HEK293 (cell line): Measurements from ENCODE around the gene PITPNC1.

ENCODE experiments used
- CTCF ChIA-PET: fragments of 350-600 bp; formaldehyde crosslinking; extraction: SDS; loops from one replicate; lab custom pipeline; 2021; ENCODE audit warnings: antibody characterized with exemption; lab: Yijun Ruan, JAX
- POLR2A ChIA-PET: fragments of 300-600 bp; formaldehyde crosslinking; extraction: SDS; loops from one replicate; lab custom pipeline; 2020; ENCODE audit warnings: antibody characterized with exemption, inconsistent platforms; lab: Yijun Ruan, JAX
- H3K27ac ChIP-seq: fragments of 200-500 bp; sonication (Bioruptor generic); 2 replicates; pipeline ENCODE4 v1.5.1; 2014; ENCODE audit warnings: low read depth, low read length, control low read depth, inconsistent platforms; ENCODE audit errors: extremely low read depth
- H3K36me3 ChIP-seq, 2 experiments: fragments of 200-500 bp in 1 of 2; sonication (Bioruptor generic) in 1 of 2; 1 replicate in 1 of 2; 2 replicates in 1 of 2; pipeline ENCODE4 v1.5.1; 2014 to 2017; ENCODE audit warnings: inconsistent platforms in 2 of 2, low read length in 2 of 2; ENCODE audit not compliant: control insufficient read depth in 2 of 2, insufficient read depth in 1 of 2
- H3K4me1 ChIP-seq: fragments of 200-500 bp; sonication (Bioruptor generic); 2 replicates; pipeline ENCODE4 v1.5.1; 2014; ENCODE audit warnings: mild to moderate bottlenecking, low read length, inconsistent platforms; ENCODE audit not compliant: control insufficient read depth, insufficient read depth
- H3K4me3 ChIP-seq: 2 replicates; pipeline ENCODE4 v1.5.1; 2011; ENCODE audit warnings: low read depth, mild to moderate bottlenecking, control low read depth, low read length, moderate library complexity
- H3K9me3 ChIP-seq: fragments of 200-500 bp; sonication (Bioruptor generic); 2 replicates; pipeline ENCODE4 v1.5.1; 2014; ENCODE audit warnings: low read depth, low read length, inconsistent platforms; ENCODE audit not compliant: control insufficient read depth, insufficient read depth
- ATF2 ChIP-seq: fragments of 450-650 bp; formaldehyde crosslinking; IDR thresholded peaks from 2 replicates; pipeline ENCODE4 v1.5.1; 2016; ENCODE audit warnings: missing biosample characterization, missing genetic modification characterization, low read depth
- FEZF1 ChIP-seq: fragments of 450-650 bp; formaldehyde crosslinking; IDR thresholded peaks from 2 replicates; pipeline ENCODE4 v1.5.1; 2016; ENCODE audit warnings: missing biosample characterization, missing genetic modification characterization
- GFI1B ChIP-seq: fragments of 450-650 bp; formaldehyde crosslinking; IDR thresholded peaks from 2 replicates; pipeline ENCODE4 v1.5.1; 2016; ENCODE audit warnings: missing biosample characterization, missing genetic modification characterization
- GLI4 ChIP-seq: fragments of 450-650 bp; formaldehyde crosslinking; IDR thresholded peaks from 2 replicates; pipeline ENCODE4 v1.5.1; 2016; ENCODE audit warnings: missing biosample characterization, missing genetic modification characterization
- IKZF3 ChIP-seq: fragments of 450-650 bp; IDR thresholded peaks from 2 replicates; pipeline ENCODE4 v1.5.0; 2018; ENCODE audit warnings: missing biosample characterization, mild to moderate bottlenecking, missing genetic modification characterization, moderate library complexity
- PATZ1 ChIP-seq: fragments of 450-650 bp; formaldehyde crosslinking; IDR thresholded peaks from 2 replicates; pipeline ENCODE4 v1.5.1; 2016; ENCODE audit warnings: missing biosample characterization, missing genetic modification characterization
- PBX3 ChIP-seq: sonication (generic); formaldehyde crosslinking; IDR thresholded peaks from 2 replicates; pipeline ENCODE4 v1.8.1; 2022; ENCODE audit warnings: mild to moderate bottlenecking, moderate library complexity, missing genetic modification reagents
- REPIN1 ChIP-seq: fragments of 450-650 bp; formaldehyde crosslinking; IDR thresholded peaks from 2 replicates; pipeline ENCODE4 v1.5.1; 2017; ENCODE audit warnings: missing biosample characterization, missing genetic modification characterization, low read depth
- ZBTB8A ChIP-seq: fragments of 450-650 bp; formaldehyde crosslinking; IDR thresholded peaks from 2 replicates; pipeline ENCODE4 v1.5.1; 2016; ENCODE audit warnings: missing biosample characterization, missing genetic modification characterization
- ZNF148 ChIP-seq: fragments of 450-650 bp; formaldehyde crosslinking; IDR thresholded peaks from 2 replicates; pipeline ENCODE4 v1.5.0; 2017; ENCODE audit warnings: missing biosample characterization, missing genetic modification characterization, borderline replicate concordance
- ZNF211 ChIP-seq: fragments of 450-650 bp; formaldehyde crosslinking; IDR thresholded peaks from 2 replicates; pipeline ENCODE4 v1.5.1; 2016; ENCODE audit warnings: low read depth, missing biosample characterization, missing genetic modification characterization
- ZNF221 ChIP-seq: fragments of 450-650 bp; formaldehyde crosslinking; IDR thresholded peaks from 2 replicates; pipeline ENCODE4 v1.5.1; 2017; ENCODE audit warnings: missing biosample characterization, missing genetic modification characterization, borderline replicate concordance
- ZNF362 ChIP-seq: fragments of 450-650 bp; formaldehyde crosslinking; IDR thresholded peaks from 2 replicates; pipeline ENCODE4 v1.5.1; 2016; ENCODE audit warnings: missing biosample characterization, missing genetic modification characterization
- ZNF366 ChIP-seq: fragments of 450-650 bp; formaldehyde crosslinking; conservative IDR thresholded peaks from 2 replicates; pipeline ENCODE4 v1.5.1; 2016; ENCODE audit warnings: missing biosample characterization, missing genetic modification characterization
- ZNF449 ChIP-seq: fragments of 450-650 bp; formaldehyde crosslinking; IDR thresholded peaks from 2 replicates; pipeline ENCODE4 v1.5.1; 2017; ENCODE audit warnings: missing biosample characterization, mild to moderate bottlenecking, missing genetic modification characterization, moderate library complexity
- ZNF473 ChIP-seq: fragments of 450-650 bp; formaldehyde crosslinking; IDR thresholded peaks from 2 replicates; pipeline ENCODE4 v1.5.1; 2017; ENCODE audit warnings: missing biosample characterization, missing genetic modification characterization
- ZNF670 ChIP-seq: fragments of 450-650 bp; formaldehyde crosslinking; IDR thresholded peaks from 2 replicates; pipeline ENCODE4 v1.5.1; 2016; ENCODE audit warnings: missing biosample characterization, missing genetic modification characterization, low read depth
- ZNF792 ChIP-seq: fragments of 450-650 bp; formaldehyde crosslinking; IDR thresholded peaks from 2 replicates; pipeline ENCODE4 v1.5.1; 2016; ENCODE audit warnings: missing biosample characterization, missing genetic modification characterization
- ZNF830 ChIP-seq: fragments of 450-650 bp; IDR thresholded peaks from 2 replicates; pipeline ENCODE4 v1.5.0; 2018; ENCODE audit warnings: missing biosample characterization, missing genetic modification characterization, low read depth, mild to moderate bottlenecking, moderate library complexity

The PITPNC1 gene

GRCh38 chr17:67500677-67501300 lies 123.7 kb downstream of the PITPNC1 start:
- H3K4me3 ChIP-seq, result no peak overlapping the region
- POLR2A ChIA-PET, result no interaction called here
- CTCF ChIA-PET, result interaction anchor here (0.6 to 1.6 kb wide), 3 partner anchors 10 to 111 kb away, joined by 3 read pairs; no protein-coding TSS in a partner anchor
- H3K4me1 ChIP-seq, result peaks cover 3% of the 10 kb centered on the region
- no peaks in the 10 kb centered on the region for H3K36me3 ChIP-seq
- no peaks in the 10 kb centered on the region for H3K9me3 ChIP-seq
- TF ChIP-seq ZNF211 (tag by site-specific recombination) (no peak), ZNF362 (tag by site-specific recombination) (0 out of 2 replicates have a peak, but pooled peaks have one; percentile 30)
- no peak overlapping the region for H3K27ac ChIP-seq

GRCh38 chr17:67502151-67502550 lies 125.1 kb downstream of the PITPNC1 start:
- no peaks in the 10 kb centered on the region for H3K36me3 ChIP-seq
- H3K9me3 ChIP-seq, result no peaks in the 10 kb centered on the region
- POLR2A ChIA-PET, result no interaction called here
- CTCF ChIA-PET, result interaction anchor here (0.6 to 1.6 kb wide), 2 partner anchors 9 to 17 kb away, joined by 3 to 5 read pairs; no protein-coding TSS in a partner anchor
- H3K27ac ChIP-seq, result no peak overlapping the region
- no peak overlapping the region for H3K4me3 ChIP-seq
- peaks cover 3% of the 10 kb centered on the region for H3K4me1 ChIP-seq
- TF ChIP-seq ZNF792 (tag by site-specific recombination) (no peak), IKZF3 (tag by site-specific recombination) (no peak), PBX3 (CRISPR knock-in tag) (no peak), ZNF366 (no peak), ZBTB8A (no peak), ZNF670 (tag by site-specific recombination) (no peak), ZNF473 (no peak), ZNF449 (tag by site-specific recombination) (no peak), ZNF221 (tag by site-specific recombination) (no peak), ATF2 (tag by site-specific recombination) (no peak), GLI4 (tag by site-specific recombination) (no peak), REPIN1 (tag by site-specific recombination) (no peak), GFI1B (no peak), PATZ1 (tag by site-specific recombination) (no peak), FEZF1 (tag by site-specific recombination) (no peak), ZNF830 (tag by site-specific recombination) (no peak), ZNF148 (no peak)
